Prostate gland (tissue), 2 donors: Measurements from ENCODE around the gene SPATA31D1.

Experiments
- CTCF ChIP-seq, 4 experiments: fragments of 200-600 bp in 2 of 4; fragments of 450-650 bp in 2 of 4; sonication (generic) in 2 of 4; IDR thresholded peaks; 1 replicate in 3 of 4; 2 replicates in 1 of 4; pipeline ENCODE4 v1.5.1; 2016 to 2019; ENCODE audit warnings: antibody characterized with exemption in 4 of 4, mild to moderate bottlenecking in 2 of 4, moderate library complexity in 2 of 4
- POLR2A ChIP-seq: fragments of 450-650 bp; IDR thresholded peaks from one replicate; pipeline ENCODE4 v1.6.1; 2016; ENCODE audit warnings: antibody characterized with exemption, mild to moderate bottlenecking
- POLR2AphosphoS5 ChIP-seq: sonication (generic); formaldehyde crosslinking; IDR thresholded peaks from one replicate; pipeline ENCODE4 v1.6.1; 2017; ENCODE audit warnings: antibody characterized with exemption

- no peak for TF ChIP-seq CTCF (IDR thresholded peaks at IDR 0.05)
- TF ChIP-seq POLR2A: no peak
- no peak for TF ChIP-seq POLR2AphosphoS5
Observed at GRCh38 chr9:81974764-81975163, 13.8 kb upstream of the SPATA31D1 start.
